IgD-negative memory B cell (primary cell): ENCODE results near the gene BLACAT1. TPM values are rescaled to one million over a fixed set of nuclear protein-coding genes. Genes with fewer than 3 reads are reported as not detected.
A peak's percentile ranks its signal among the peaks of the same experiment; 100 is the strongest.

Source experiments
- H3K27ac Mint-ChIP-seq, 3 donors: one replicate each; pipeline ENCODE4 v1.8.0; 2020 to 2022; ENCODE audit warnings: mild to moderate bottlenecking in 3 of 3, mixed read lengths in 3 of 3, moderate library complexity in 1 of 3
- H3K27me3 Mint-ChIP-seq: one replicate; pipeline ENCODE4 v1.8.0; 2021; ENCODE audit warnings: mixed read lengths
- H3K36me3 Mint-ChIP-seq: one replicate; pipeline ENCODE4 v1.8.0; 2020; ENCODE audit warnings: mild to moderate bottlenecking, mixed read lengths
- H3K4me1 Mint-ChIP-seq, 3 donors: one replicate each; pipeline ENCODE4 v1.8.0; 2020 to 2022; ENCODE audit warnings: mixed read lengths in 3 of 3, mild to moderate bottlenecking in 1 of 3
- H3K4me3 Mint-ChIP-seq, 4 donors: one replicate each; pipeline ENCODE4 v1.8.0; 2020 to 2022; ENCODE audit warnings: mild to moderate bottlenecking in 4 of 4, mixed read lengths in 4 of 4, moderate library complexity in 3 of 4
- H3K9me3 Mint-ChIP-seq, 3 donors: one replicate each; pipeline ENCODE4 v1.8.0; 2020 to 2021; ENCODE audit warnings: mixed read lengths in 3 of 3, mild to moderate bottlenecking in 1 of 3
- polyA plus RNA-seq: library from polyadenylated mRNA; unstranded; fragments of 300-500 nt; fragmentation: Illumina TruSeq; gene quantifications from one replicate; pipeline ENCODE4 v1.2.3, GENCODE V29; 2021

Gene BLACAT1
- polyA plus RNA-seq, 1 donor from 2014 or later: not detected

- Mint-ChIP-seq H3K27me3 (peaks cover 3% of the 10 kb centered on the region), H3K9me3 (no peaks in the 10 kb centered on the region), H3K36me3 (peaks cover 3% of the 10 kb centered on the region), H3K4me3 (no peak overlapping the region), H3K4me1 (peaks cover 22 to 32% (median 27%) of the 10 kb centered on the region in 3 donors), H3K27ac (no peak overlapping the region)
These were observed 11.4 kb downstream of the BLACAT1 start for GRCh38 chr1:205444300-205444930.

GRCh38 chr1:205443585-205444299 is 12.1 kb downstream of the BLACAT1 start:
- Mint-ChIP-seq H3K36me3 (peaks cover 5% of the 10 kb centered on the region), H3K9me3 (no peaks in the 10 kb centered on the region), H3K4me3 (peak overlapping the region in 2 of 4 donors; percentile 63 to 85), H3K4me1 (peaks cover 25 to 35% (median 27%) of the 10 kb centered on the region in 3 donors), H3K27me3 (peaks cover 1% of the 10 kb centered on the region), H3K27ac (no peak overlapping the region)

- H3K36me3 Mint-ChIP-seq: peaks cover 5% of the 10 kb centered on the region
- H3K4me1 Mint-ChIP-seq: peaks cover 27 to 33% (median 28%) of the 10 kb centered on the region in 3 donors
- peak overlapping the region in 1 of 3 donors; percentile 54 for H3K27ac Mint-ChIP-seq
- no peak overlapping the region for H3K4me3 Mint-ChIP-seq
- no peaks in the 10 kb centered on the region for H3K27me3 Mint-ChIP-seq
- no peaks in the 10 kb centered on the region for H3K9me3 Mint-ChIP-seq
These were observed 13.7 kb downstream of the BLACAT1 start for GRCh38 chr1:205442051-205442725.

- peaks cover 5% of the 10 kb centered on the region for H3K36me3 Mint-ChIP-seq
- H3K27ac Mint-ChIP-seq: peak overlapping the region; percentile 31 to 72 (median 54)
- no peaks in the 10 kb centered on the region for H3K27me3 Mint-ChIP-seq
- peak overlapping the region; percentile 78 to 96 (median 90) for H3K4me3 Mint-ChIP-seq
- H3K4me1 Mint-ChIP-seq: peaks cover 27 to 33% (median 29%) of the 10 kb centered on the region in 3 donors
- H3K9me3 Mint-ChIP-seq: no peaks in the 10 kb centered on the region
These were observed 14.2 kb downstream of the BLACAT1 start for GRCh38 chr1:205441716-205442050.

- Mint-ChIP-seq H3K36me3 (peaks cover 5% of the 10 kb centered on the region), H3K27me3 (peaks cover 2% of the 10 kb centered on the region), H3K27ac (peak overlapping the region; percentile 54 to 86 (median 72)), H3K4me1 (peaks cover 29 to 35% (median 29%) of the 10 kb centered on the region in 3 donors), H3K9me3 (no peaks in the 10 kb centered on the region), H3K4me3 (peak overlapping the region; percentile 78 to 96 (median 90))
These were observed 14.6 kb downstream of the BLACAT1 start for GRCh38 chr1:205441318-205441633.

GRCh38 chr1:205440476-205441317 is 15.1 kb downstream of the BLACAT1 start:
- Mint-ChIP-seq H3K4me3 (peak overlapping the region; percentile 78 to 96 (median 90)), H3K9me3 (no peaks in the 10 kb centered on the region), H3K27me3 (peaks cover 3% of the 10 kb centered on the region), H3K4me1 (peaks cover 30 to 38% (median 32%) of the 10 kb centered on the region in 3 donors), H3K36me3 (peaks cover 5% of the 10 kb centered on the region), H3K27ac (peak overlapping the region; percentile 54 to 86 (median 72))

GRCh38 chr1:205440121-205440475 is 15.7 kb downstream of the BLACAT1 start:
- peaks cover 5% of the 10 kb centered on the region for H3K36me3 Mint-ChIP-seq
- H3K4me1 Mint-ChIP-seq: peaks cover 36 to 44% (median 38%) of the 10 kb centered on the region in 3 donors
- peak overlapping the region in 3 of 4 donors; percentile 52 to 94 (median 78) for H3K4me3 Mint-ChIP-seq
- no peaks in the 10 kb centered on the region for H3K9me3 Mint-ChIP-seq
- H3K27me3 Mint-ChIP-seq: peaks cover 3% of the 10 kb centered on the region
- H3K27ac Mint-ChIP-seq: peak overlapping the region in 1 of 3 donors; percentile 68

GRCh38 chr1:205438213-205439158 is 17.4 kb downstream of the BLACAT1 start:
- peaks cover 42 to 48% (median 46%) of the 10 kb centered on the region in 3 donors for H3K4me1 Mint-ChIP-seq
- peak overlapping the region in 2 of 3 donors; percentile 38 to 63 for H3K27ac Mint-ChIP-seq

GRCh38 chr1:205437570-205437969 is 18.3 kb downstream of the BLACAT1 start:
- peaks cover 2% of the 10 kb centered on the region for H3K36me3 Mint-ChIP-seq
- peaks cover 39 to 48% (median 43%) of the 10 kb centered on the region in 3 donors for H3K4me1 Mint-ChIP-seq
- no peaks in the 10 kb centered on the region for H3K9me3 Mint-ChIP-seq
- H3K27ac Mint-ChIP-seq: peak overlapping the region in 1 of 3 donors; percentile 48
- H3K27me3 Mint-ChIP-seq: peaks cover 3% of the 10 kb centered on the region
- H3K4me3 Mint-ChIP-seq: no peak overlapping the region

More at GRCh38 chr1:205438213-205439158, 17.4 kb downstream of the BLACAT1 start:
- Mint-ChIP-seq H3K27me3 (peaks cover 3% of the 10 kb centered on the region), H3K36me3 (peaks cover 2% of the 10 kb centered on the region), H3K9me3 (no peaks in the 10 kb centered on the region), H3K4me3 (peak overlapping the region in 1 of 4 donors; percentile 22)

GRCh38 chr1:205436776-205437410 is 19.0 kb downstream of the BLACAT1 start:
- peaks cover 3% of the 10 kb centered on the region for H3K27me3 Mint-ChIP-seq
- no peaks in the 10 kb centered on the region for H3K9me3 Mint-ChIP-seq
- H3K27ac Mint-ChIP-seq: peak overlapping the region in 1 of 3 donors; percentile 48
- H3K4me3 Mint-ChIP-seq: no peak overlapping the region
- H3K4me1 Mint-ChIP-seq: peaks cover 32 to 51% (median 37%) of the 10 kb centered on the region in 3 donors
- H3K36me3 Mint-ChIP-seq: peaks cover 2% of the 10 kb centered on the region

GRCh38 chr1:205435578-205436573 is 20.0 kb downstream of the BLACAT1 start:
- H3K27ac Mint-ChIP-seq: peak overlapping the region in 2 of 3 donors; percentile 50 to 85
- peaks cover 28 to 47% (median 29%) of the 10 kb centered on the region in 3 donors for H3K4me1 Mint-ChIP-seq
- H3K4me3 Mint-ChIP-seq: peak overlapping the region in 3 of 4 donors; percentile 37 to 56 (median 49)
- no peaks in the 10 kb centered on the region for H3K9me3 Mint-ChIP-seq
- peaks cover 2% of the 10 kb centered on the region for H3K36me3 Mint-ChIP-seq
- H3K27me3 Mint-ChIP-seq: peaks cover 3% of the 10 kb centered on the region

- peaks cover 3% of the 10 kb centered on the region for H3K27me3 Mint-ChIP-seq
- H3K27ac Mint-ChIP-seq: peak overlapping the region in 1 of 3 donors; percentile 40
- H3K36me3 Mint-ChIP-seq: peaks cover 2% of the 10 kb centered on the region
- H3K9me3 Mint-ChIP-seq: no peaks in the 10 kb centered on the region
- peaks cover 28 to 46% (median 32%) of the 10 kb centered on the region in 3 donors for H3K4me1 Mint-ChIP-seq
- peak overlapping the region in 1 of 4 donors; percentile 69 for H3K4me3 Mint-ChIP-seq
These were observed 21.1 kb downstream of the BLACAT1 start for GRCh38 chr1:205434738-205435137.
